BLaER1 treated with 17β-estradiol and CSF1 and Interleukin-3, amounts not matched to agents 10 nM and 100 nM (cell line): ENCODE measurements around the gene WNT9B.
A peak's percentile ranks its signal among the peaks of the same experiment; 100 is the strongest.

ENCODE experiments used
- H3K27ac ChIP-seq, 11 experiments: shearing (Covaris generic); formaldehyde crosslinking; 2 replicates each; pipeline ENCODE4 v1.8.1; 2022
- H3K27me3 ChIP-seq, 11 experiments: shearing (Covaris generic); formaldehyde crosslinking; 2 replicates each; pipeline ENCODE4 v1.8.1; 2022
- H3K36me3 ChIP-seq, 11 experiments: shearing (Covaris generic); formaldehyde crosslinking; 2 replicates each; pipeline ENCODE4 v1.8.1; 2022
- H3K4me1 ChIP-seq, 10 experiments: shearing (Covaris generic); formaldehyde crosslinking; 2 replicates each; pipeline ENCODE4 v1.8.1; 2022
- H3K4me2 ChIP-seq, 11 experiments: shearing (Covaris generic); formaldehyde crosslinking; 2 replicates each; pipeline ENCODE4 v1.8.1; 2022
- H3K4me3 ChIP-seq, 10 experiments: shearing (Covaris generic); formaldehyde crosslinking; 2 replicates each; pipeline ENCODE4 v1.8.1; 2022
- H3K9ac ChIP-seq, 11 experiments: shearing (Covaris generic); formaldehyde crosslinking; 2 replicates each; pipeline ENCODE4 v1.8.1; 2022
- H3K9me3 ChIP-seq, 11 experiments: shearing (Covaris generic); formaldehyde crosslinking; replicated peaks in 1 of 11; 2 replicates each; pipeline ENCODE4 v1.8.1; 2022
- H4K20me1 ChIP-seq, 11 experiments: shearing (Covaris generic); formaldehyde crosslinking; 2 replicates each; pipeline ENCODE4 v1.8.1; 2022
- Cebpa-rat ChIP-seq, 11 experiments: shearing (Covaris generic); IDR thresholded peaks; 2 replicates each; pipeline ENCODE4 v1.8.1; 2022

The WNT9B gene

DNA sequence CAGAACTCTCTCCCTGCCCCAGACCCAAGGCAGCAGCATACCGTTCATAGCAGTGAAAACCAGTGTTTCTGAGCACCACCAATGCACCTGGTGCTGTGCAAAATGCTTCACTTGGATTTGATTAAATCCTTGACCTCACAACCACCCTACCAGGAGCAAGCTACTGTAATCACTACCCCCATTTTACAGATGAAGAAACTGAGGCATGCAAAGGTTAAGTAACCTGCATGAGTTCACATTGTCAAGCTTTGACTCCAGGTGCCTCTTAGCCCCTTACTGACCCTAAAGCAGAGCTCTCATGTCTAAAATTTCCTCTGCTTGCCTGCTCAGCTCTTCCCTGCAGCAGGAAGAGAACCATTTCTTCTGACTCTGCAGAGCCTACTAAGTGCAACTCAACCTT is 37.3 kb downstream of the WNT9B start:
- H3K4me3 ChIP-seq = no peak overlapping the region
- no peaks in the 10 kb centered on the region for H3K9me3 ChIP-seq
- peak overlapping the region in 4 of 11 experiments; percentile 30 to 64 (median 48); a peak in 7 of 22 replicates for H3K4me2 ChIP-seq
- no peak overlapping the region for H3K9ac ChIP-seq
- TF ChIP-seq Cebpa-rat (IDR thresholded peaks at IDR 0.05) = no peak
- H3K27me3 ChIP-seq = no peaks in the 10 kb centered on the region
- H4K20me1 ChIP-seq = 0 out of 22 replicates have a peak, but pooled peaks cover 0 to 5% (median 0%) of the 10 kb centered on the region in 11 experiments
- H3K36me3 ChIP-seq = no peaks in the 10 kb centered on the region
- peaks cover 11 to 42% (median 17%) of the 10 kb centered on the region in 10 experiments for H3K4me1 ChIP-seq
- H3K27ac ChIP-seq = no peak overlapping the region

- no peak for TF ChIP-seq Cebpa-rat (IDR thresholded peaks at IDR 0.05)
- Histone ChIP-seq H3K9me3 (no peaks in the 10 kb centered on the region), H3K4me3 (no peak overlapping the region), H3K4me2 (peak overlapping the region in 4 of 11 experiments; percentile 30 to 77 (median 60); a peak in 8 of 22 replicates), H4K20me1 (0 out of 22 replicates have a peak, but pooled peaks cover 0 to 5% (median 0%) of the 10 kb centered on the region in 11 experiments), H3K27me3 (no peaks in the 10 kb centered on the region), H3K36me3 (no peaks in the 10 kb centered on the region), H3K27ac (no peak overlapping the region), H3K9ac (no peak overlapping the region), H3K4me1 (peaks cover 11 to 42% (median 17%) of the 10 kb centered on the region in 10 experiments)
Observed at GRCh38 chr17:46889519-46889918, 38.1 kb downstream of the WNT9B start.

DNA sequence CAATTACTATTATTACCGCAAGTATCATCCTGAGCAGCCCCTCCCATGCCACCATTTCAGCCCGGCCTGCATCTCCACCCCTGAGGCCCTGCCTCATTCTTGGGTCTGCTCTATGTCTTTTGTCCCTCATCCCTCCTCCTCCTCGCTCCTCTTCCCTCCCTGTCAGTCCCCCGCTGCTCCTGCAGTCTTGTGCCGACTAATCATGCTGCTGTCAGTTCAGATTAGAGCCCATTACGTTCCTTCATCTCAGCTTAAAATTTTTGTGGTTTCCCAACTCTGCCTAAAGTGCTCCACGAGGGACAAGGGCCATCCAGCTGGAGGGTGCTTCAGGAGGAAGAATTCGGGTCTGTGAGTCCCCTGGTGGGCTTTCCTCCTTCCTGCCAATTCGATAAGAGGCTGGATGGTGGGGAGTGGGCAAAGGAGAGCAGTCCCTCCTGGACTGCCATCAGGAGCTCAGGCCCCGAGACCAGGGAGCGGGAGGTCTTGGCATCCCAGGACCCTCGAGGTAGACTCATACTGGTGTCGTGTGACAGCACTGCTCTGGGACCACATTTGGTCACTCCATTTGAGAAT is 38.7 kb downstream of the WNT9B start:
- Histone ChIP-seq H3K4me3 (no peak overlapping the region), H3K4me2 (peak overlapping the region; percentile 28 to 77 (median 54)), H3K27me3 (no peaks in the 10 kb centered on the region), H3K36me3 (no peaks in the 10 kb centered on the region), H4K20me1 (0 out of 22 replicates have a peak, but pooled peaks cover 0 to 5% (median 0%) of the 10 kb centered on the region in 11 experiments), H3K9ac (no peak overlapping the region), H3K9me3 (no peaks in the 10 kb centered on the region), H3K4me1 (peaks cover 11 to 47% (median 17%) of the 10 kb centered on the region in 10 experiments), H3K27ac (no peak overlapping the region)
- no peak for TF ChIP-seq Cebpa-rat (IDR thresholded peaks at IDR 0.05)

DNA sequence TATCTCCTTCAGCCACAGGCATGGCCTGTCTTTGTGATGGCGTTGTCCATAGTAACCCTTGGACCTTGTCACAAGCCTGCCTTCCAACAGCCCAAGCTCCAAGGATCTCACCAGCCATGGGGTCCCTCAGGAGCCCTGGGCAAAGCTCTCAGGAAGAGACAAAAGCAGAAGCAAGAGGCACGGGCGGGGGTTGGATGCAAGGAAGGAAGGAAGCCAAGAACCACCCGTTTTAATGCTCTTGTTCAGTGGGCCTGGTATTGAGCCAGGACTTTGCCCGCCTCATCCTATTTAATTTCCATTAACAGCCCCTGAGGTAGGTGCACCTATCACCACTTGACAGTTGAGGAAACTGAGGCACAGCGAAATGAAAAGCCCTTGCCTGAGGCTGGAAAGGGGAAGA is 39.3 kb downstream of the WNT9B start:
- no peaks in the 10 kb centered on the region for H3K36me3 ChIP-seq
- peak overlapping the region; percentile 28 to 77 (median 54) for H3K4me2 ChIP-seq
- H3K9me3 ChIP-seq = no peaks in the 10 kb centered on the region
- H3K4me1 ChIP-seq = peaks cover 11 to 51% (median 17%) of the 10 kb centered on the region in 10 experiments
- H3K9ac ChIP-seq = no peak overlapping the region
- H3K27ac ChIP-seq = no peak overlapping the region
- H3K27me3 ChIP-seq = no peaks in the 10 kb centered on the region
- H4K20me1 ChIP-seq = 0 out of 22 replicates have a peak, but pooled peaks cover 0 to 5% (median 0%) of the 10 kb centered on the region in 11 experiments
- TF ChIP-seq Cebpa-rat (IDR thresholded peaks at IDR 0.05) = no peak
- no peak overlapping the region for H3K4me3 ChIP-seq

GRCh38 chr17:46892192-46892703 is 40.9 kb downstream of the WNT9B start:
- H3K27ac ChIP-seq = no peak overlapping the region
- H3K36me3 ChIP-seq = no peaks in the 10 kb centered on the region
- TF ChIP-seq Cebpa-rat (IDR thresholded peaks at IDR 0.05) = no peak
- H3K4me2 ChIP-seq = 0 out of 22 replicates have a peak overlapping the region, but pooled peaks of 2 of the 11 experiments have one; percentile 8 to 37
- H3K27me3 ChIP-seq = no peaks in the 10 kb centered on the region
- H4K20me1 ChIP-seq = 0 out of 22 replicates have a peak, but pooled peaks cover 0 to 5% (median 0%) of the 10 kb centered on the region in 11 experiments
- H3K9me3 ChIP-seq = no peaks in the 10 kb centered on the region
- H3K4me1 ChIP-seq = peaks cover 11 to 51% (median 17%) of the 10 kb centered on the region in 10 experiments
- no peak overlapping the region for H3K4me3 ChIP-seq
- H3K9ac ChIP-seq = no peak overlapping the region

- no peak overlapping the region for H3K9ac ChIP-seq
- H4K20me1 ChIP-seq = no peaks in the 10 kb centered on the region
- TF ChIP-seq Cebpa-rat (IDR thresholded peaks at IDR 0.05) = no peak
- H3K4me2 ChIP-seq = no peak overlapping the region
- H3K4me1 ChIP-seq = peaks cover 11 to 41% (median 16%) of the 10 kb centered on the region in 10 experiments
- H3K27ac ChIP-seq = no peak overlapping the region
- H3K27me3 ChIP-seq = no peaks in the 10 kb centered on the region
- no peak overlapping the region for H3K4me3 ChIP-seq
- H3K36me3 ChIP-seq = no peaks in the 10 kb centered on the region
- peaks cover 5 to 10% (median 8%) of the 10 kb centered on the region in 11 experiments; a peak in 19 of 22 replicates for H3K9me3 ChIP-seq
Observed at GRCh38 chr17:46894024-46894423, 42.6 kb downstream of the WNT9B start.

DNA sequence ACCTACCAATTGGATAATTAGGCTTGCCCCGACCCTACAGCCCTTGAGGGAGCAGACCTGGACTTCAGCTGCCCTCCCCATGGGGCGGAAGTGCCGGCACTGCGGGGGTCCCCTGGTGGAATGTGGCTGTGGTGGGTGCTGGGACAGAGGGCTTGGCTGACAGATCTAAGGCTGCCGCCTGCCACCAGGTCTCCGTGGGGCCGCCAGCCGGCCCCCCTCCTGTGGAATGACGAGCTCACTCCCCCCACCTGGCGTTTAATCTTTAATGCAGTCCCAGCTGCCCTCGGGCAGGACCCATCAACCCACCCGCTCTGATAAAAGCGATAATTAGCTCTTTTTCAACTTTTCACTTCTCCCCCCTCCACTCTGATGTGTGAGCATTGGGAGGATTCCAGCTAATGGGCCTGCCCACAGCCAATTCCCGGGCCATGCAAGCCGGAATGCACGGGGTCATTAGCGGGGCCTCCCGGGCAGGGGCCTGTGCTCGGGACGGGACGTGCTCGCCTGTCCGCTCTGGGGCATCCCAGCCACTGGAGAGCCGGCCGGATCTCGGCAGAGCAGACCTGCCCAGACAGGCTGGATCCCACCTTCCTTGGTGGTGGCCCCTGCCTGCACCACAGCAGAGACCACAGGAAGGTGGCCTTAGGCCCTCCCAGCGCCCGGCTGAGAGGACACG is 43.2 kb downstream of the WNT9B start:
- Histone ChIP-seq H3K27me3 (no peaks in the 10 kb centered on the region), H3K4me1 (peaks cover 11 to 35% (median 13%) of the 10 kb centered on the region in 10 experiments), H3K9ac (no peak overlapping the region), H3K27ac (no peak overlapping the region), H3K36me3 (no peaks in the 10 kb centered on the region), H4K20me1 (no peaks in the 10 kb centered on the region), H3K4me2 (peak overlapping the region in 2 of 11 experiments; percentile 22 to 40; a peak in 2 of 22 replicates), H3K9me3 (peaks cover 8 to 15% (median 11%) of the 10 kb centered on the region in 11 experiments; a peak in 19 of 22 replicates), H3K4me3 (no peak overlapping the region)
- TF ChIP-seq Cebpa-rat (IDR thresholded peaks at IDR 0.05) = no peak

GRCh38 chr17:46895171-46895570 is 43.8 kb downstream of the WNT9B start:
- H4K20me1 ChIP-seq = no peaks in the 10 kb centered on the region
- peaks cover 8 to 15% (median 11%) of the 10 kb centered on the region in 11 experiments; a peak in 19 of 22 replicates for H3K9me3 ChIP-seq
- H3K27me3 ChIP-seq = no peaks in the 10 kb centered on the region
- no peak for TF ChIP-seq Cebpa-rat (IDR thresholded peaks at IDR 0.05)
- no peak overlapping the region for H3K27ac ChIP-seq
- H3K36me3 ChIP-seq = no peaks in the 10 kb centered on the region
- peaks cover 9 to 30% (median 10%) of the 10 kb centered on the region in 10 experiments for H3K4me1 ChIP-seq
- H3K9ac ChIP-seq = no peak overlapping the region
- no peak overlapping the region for H3K4me3 ChIP-seq
- peak overlapping the region in 2 of 11 experiments; percentile 22 to 40; a peak in 2 of 22 replicates for H3K4me2 ChIP-seq

- H3K9me3 ChIP-seq = peaks cover 8 to 15% (median 11%) of the 10 kb centered on the region in 11 experiments; a peak in 19 of 22 replicates
- H4K20me1 ChIP-seq = no peaks in the 10 kb centered on the region
- TF ChIP-seq Cebpa-rat (IDR thresholded peaks at IDR 0.05) = no peak
- no peak overlapping the region for H3K4me2 ChIP-seq
- H3K9ac ChIP-seq = no peak overlapping the region
- no peaks in the 10 kb centered on the region for H3K27me3 ChIP-seq
- no peak overlapping the region for H3K4me3 ChIP-seq
- H3K36me3 ChIP-seq = no peaks in the 10 kb centered on the region
- H3K27ac ChIP-seq = no peak overlapping the region
- peaks cover 0 to 13% (median 0%) of the 10 kb centered on the region in 10 experiments; a peak in 5 of 20 replicates for H3K4me1 ChIP-seq
Observed at GRCh38 chr17:46896991-46897390, 45.6 kb downstream of the WNT9B start.
